ENCODE results near the gene USP17L21.
"Not testable (repeated sequence)": the region's sequence is repeated elsewhere in the genome, so short reads cannot be mapped to it uniquely, and the experiment has no call there.

The USP17L21 gene

GRCh38 chr4:9262572-9262971 is at the start of gene USP17L21:
Gene USP17L21, plus strand, starts transcription at chr4:9262872. Its CDS starts 0 bp downstream, at chr4:9262872.
- not testable (repeated sequence) for DNase-seq (ENCODE audit: low read depth in 2 of 2)

- DNase-seq (ENCODE audit: low read depth in 2 of 2): not testable (repeated sequence)
Measured at GRCh38 chr4:9214701-9215100, 48.0 kb upstream of the USP17L21 start.

- not testable (repeated sequence) for DNase-seq (ENCODE audit: low read depth in 2 of 2)
Measured at GRCh38 chr4:9215105-9215504, 47.6 kb upstream of the USP17L21 start, which contains the start of gene USP17L11. Gene USP17L11, plus strand, starts transcription at chr4:9215405. Its CDS starts 0 bp downstream, at chr4:9215405.

- DNase-seq (ENCODE audit: low read depth in 2 of 2): not testable (repeated sequence)
Measured at GRCh38 chr4:9219852-9220251, 42.8 kb upstream of the USP17L21 start, which contains the start of gene USP17L12. Gene USP17L12, plus strand, starts transcription at chr4:9220152. Its CDS starts 0 bp downstream, at chr4:9220152.

- not testable (repeated sequence) for DNase-seq (ENCODE audit: low read depth in 2 of 2)
Measured at GRCh38 chr4:9224596-9224995, 38.1 kb upstream of the USP17L21 start, which contains the start of gene USP17L13. Gene USP17L13, plus strand, starts transcription at chr4:9224896. Its CDS starts 0 bp downstream, at chr4:9224896.

GRCh38 chr4:9230249-9230648 is 32.4 kb upstream of the USP17L21 start:
- DNase-seq (ENCODE audit: low read depth in 2 of 2): not testable (repeated sequence)

GRCh38 chr4:9234085-9234484 is 28.6 kb upstream of the USP17L21 start, which contains the start of gene USP17L15:
Gene USP17L15, plus strand, starts transcription at chr4:9234385. Its CDS starts 0 bp downstream, at chr4:9234385.
- not testable (repeated sequence) for DNase-seq (ENCODE audit: low read depth in 2 of 2)

GRCh38 chr4:9238461-9238860 is 24.2 kb upstream of the USP17L21 start:
- not testable (repeated sequence) for DNase-seq (ENCODE audit: low read depth in 2 of 2)

- not testable (repeated sequence) for DNase-seq (ENCODE audit: low read depth in 2 of 2)
Measured at GRCh38 chr4:9243579-9243978, 19.1 kb upstream of the USP17L21 start, which contains the start of gene USP17L17. Gene USP17L17, plus strand, starts transcription at chr4:9243879. Its CDS starts 0 bp downstream, at chr4:9243879.

- not testable (repeated sequence) for DNase-seq (ENCODE audit: low read depth in 2 of 2)
Measured at GRCh38 chr4:9247953-9248680, 14.6 kb upstream of the USP17L21 start, which contains the start of gene USP17L18. Gene USP17L18, plus strand, starts transcription at chr4:9248630. Its CDS starts 0 bp downstream, at chr4:9248630.

- DNase-seq (ENCODE audit: low read depth in 2 of 2): not testable (repeated sequence)
Measured at GRCh38 chr4:9253078-9253477, 9.6 kb upstream of the USP17L21 start, which contains the start of gene USP17L19. Gene USP17L19, plus strand, starts transcription at chr4:9253378. Its CDS starts 0 bp downstream, at chr4:9253378.

GRCh38 chr4:9257824-9258223 is 4.8 kb upstream of the USP17L21 start, which contains the start of gene USP17L20:
Gene USP17L20, plus strand, starts transcription at chr4:9258124. Its CDS starts 0 bp downstream, at chr4:9258124.
- not testable (repeated sequence) for DNase-seq (ENCODE audit: low read depth in 2 of 2)

- DNase-seq (ENCODE audit: low read depth in 2 of 2): not testable (repeated sequence)
Measured at GRCh38 chr4:9267319-9267718, 4.6 kb downstream of the USP17L21 start, which contains the start of gene USP17L22. Gene USP17L22, plus strand, starts transcription at chr4:9267619. Its CDS starts 0 bp downstream, at chr4:9267619.

- DNase-seq (ENCODE audit: low read depth in 2 of 2): not testable (repeated sequence)
Measured at GRCh38 chr4:9271719-9272118, 9.0 kb downstream of the USP17L21 start.

All from stimulated activated CD8-positive, alpha-beta memory T cell treated with anti-CD3 and anti-CD28 coated beads, Interleukin-7, amount 100 ng/mL, for 4 hours (primary cell).